ENCODE results near the gene B3GLCT. TPM values are rescaled to one million over a fixed set of nuclear protein-coding genes. Genes with fewer than 3 reads are reported as not detected.
A peak's percentile ranks its signal among the peaks of the same experiment; 100 is the strongest.

The B3GLCT gene
- total RNA-seq, 1 experiment from 2014 or later: 1.7 TPM

DNA sequence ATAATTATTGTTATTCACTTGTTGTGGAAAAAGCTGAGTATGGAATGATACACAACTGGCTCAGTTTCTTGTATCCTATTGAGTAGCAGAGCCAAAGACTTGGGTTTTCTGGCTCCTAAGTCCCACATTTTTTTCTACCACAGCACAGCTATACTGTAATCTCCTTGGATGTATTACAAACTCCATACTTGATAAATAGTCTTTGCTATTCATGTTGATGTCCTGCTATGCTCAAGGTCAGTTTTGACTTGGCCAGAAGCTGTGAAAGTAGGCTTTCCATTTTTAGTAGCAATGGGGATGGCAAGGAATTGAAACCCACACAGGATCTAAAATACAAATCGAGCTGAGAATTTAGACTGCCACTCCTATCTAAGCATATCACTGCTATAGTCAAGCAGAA, 79.1 kb downstream of the B3GLCT start:
- no peak for DNase-seq (ENCODE audit: unreplicated experiment)
- Mint-ChIP-seq H3K9me3 (ENCODE audit: unreplicated experiment) (peaks cover 8% of the 10 kb centered on the region), H3K27me3 (ENCODE audit: insufficient read depth, unreplicated experiment) (no peaks in the 10 kb centered on the region), H3K4me1 (ENCODE audit: insufficient read depth, unreplicated experiment) (no peaks in the 10 kb centered on the region), H3K4me3 (ENCODE audit: unreplicated experiment) (no peak overlapping the region), H3K36me3 (ENCODE audit: insufficient read depth, unreplicated experiment) (peaks cover 5% of the 10 kb centered on the region), H3K27ac (ENCODE audit: low read depth, unreplicated experiment) (no peak overlapping the region)
- CTCF ChIA-PET: no interaction called here
- POLR2A ChIA-PET: no interaction called here
- TF ChIP-seq, protein P1, sequence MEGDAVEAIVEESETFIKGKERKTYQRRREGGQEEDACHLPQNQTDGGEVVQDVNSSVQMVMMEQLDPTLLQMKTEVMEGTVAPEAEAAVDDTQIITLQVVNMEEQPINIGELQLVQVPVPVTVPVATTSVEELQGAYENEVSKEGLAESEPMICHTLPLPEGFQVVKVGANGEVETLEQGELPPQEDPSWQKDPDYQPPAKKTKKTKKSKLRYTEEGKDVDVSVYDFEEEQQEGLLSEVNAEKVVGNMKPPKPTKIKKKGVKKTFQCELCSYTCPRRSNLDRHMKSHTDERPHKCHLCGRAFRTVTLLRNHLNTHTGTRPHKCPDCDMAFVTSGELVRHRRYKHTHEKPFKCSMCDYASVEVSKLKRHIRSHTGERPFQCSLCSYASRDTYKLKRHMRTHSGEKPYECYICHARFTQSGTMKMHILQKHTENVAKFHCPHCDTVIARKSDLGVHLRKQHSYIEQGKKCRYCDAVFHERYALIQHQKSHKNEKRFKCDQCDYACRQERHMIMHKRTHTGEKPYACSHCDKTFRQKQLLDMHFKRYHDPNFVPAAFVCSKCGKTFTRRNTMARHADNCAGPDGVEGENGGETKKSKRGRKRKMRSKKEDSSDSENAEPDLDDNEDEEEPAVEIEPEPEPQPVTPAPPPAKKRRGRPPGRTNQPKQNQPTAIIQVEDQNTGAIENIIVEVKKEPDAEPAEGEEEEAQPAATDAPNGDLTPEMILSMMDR (IDR thresholded peaks at IDR 0.05; ENCODE audit: unreplicated experiment): no peak
- intact Hi-C loops (cut with micrococcal nuclease): no loop called here
- no TSS peak for BruUV-seq (replicated peaks)

DNA sequence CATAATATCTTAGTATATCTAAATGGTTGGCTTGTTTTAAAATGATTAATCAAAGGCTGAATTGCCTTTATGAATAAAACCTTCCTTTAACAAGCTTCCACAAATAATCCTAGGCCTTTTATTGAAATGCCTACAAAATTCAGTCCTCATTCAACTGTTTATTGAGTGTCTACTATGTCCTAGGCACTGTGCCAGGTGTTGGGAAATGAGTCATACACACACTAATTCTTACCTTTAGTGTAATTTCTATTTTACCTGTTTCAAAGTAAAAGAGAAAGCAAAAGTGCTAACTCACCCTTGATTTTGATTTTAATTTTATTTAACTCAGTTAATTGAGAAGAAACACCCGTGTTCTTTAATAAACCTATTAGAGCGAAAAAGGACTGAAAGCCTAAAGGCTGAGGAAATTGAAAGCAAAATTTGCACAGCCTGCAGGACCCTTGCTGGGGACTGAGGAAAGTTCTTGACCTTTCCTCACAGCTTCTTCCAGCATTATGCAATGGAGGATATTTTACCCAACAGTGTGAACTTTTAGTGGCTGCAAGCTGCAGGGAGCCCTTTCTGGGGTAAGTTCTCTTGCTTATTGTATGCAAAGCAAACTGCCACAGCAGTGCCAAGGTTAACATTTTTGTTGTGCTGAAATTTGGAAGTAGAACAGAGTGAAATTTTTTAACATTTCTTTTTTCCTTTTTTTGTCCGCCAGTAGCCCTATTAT, 83.1 kb downstream of the B3GLCT start:
- Mint-ChIP-seq H3K4me3 (ENCODE audit: unreplicated experiment) (no peak overlapping the region), H3K9me3 (ENCODE audit: unreplicated experiment) (peaks cover 8% of the 10 kb centered on the region), H3K36me3 (ENCODE audit: insufficient read depth, unreplicated experiment) (no peaks in the 10 kb centered on the region), H3K27me3 (ENCODE audit: insufficient read depth, unreplicated experiment) (no peaks in the 10 kb centered on the region), H3K27ac (ENCODE audit: low read depth, unreplicated experiment) (no peak overlapping the region), H3K4me1 (ENCODE audit: insufficient read depth, unreplicated experiment) (no peaks in the 10 kb centered on the region)
- POLR2A ChIA-PET: no interaction called here
- DNase-seq (ENCODE audit: unreplicated experiment): peak; percentile 54
- BruUV-seq (replicated peaks): no TSS peak
- TF ChIP-seq, protein P1 (IDR thresholded peaks at IDR 0.05; ENCODE audit: unreplicated experiment): no peak
- intact Hi-C loops (cut with micrococcal nuclease): no loop called here
- CTCF ChIA-PET: interaction anchor here (0.7 to 2.1 kb wide), 2 partner anchors 46 to 58 kb away, joined by 3 to 6 read pairs; no protein-coding TSS in a partner anchor

DNA sequence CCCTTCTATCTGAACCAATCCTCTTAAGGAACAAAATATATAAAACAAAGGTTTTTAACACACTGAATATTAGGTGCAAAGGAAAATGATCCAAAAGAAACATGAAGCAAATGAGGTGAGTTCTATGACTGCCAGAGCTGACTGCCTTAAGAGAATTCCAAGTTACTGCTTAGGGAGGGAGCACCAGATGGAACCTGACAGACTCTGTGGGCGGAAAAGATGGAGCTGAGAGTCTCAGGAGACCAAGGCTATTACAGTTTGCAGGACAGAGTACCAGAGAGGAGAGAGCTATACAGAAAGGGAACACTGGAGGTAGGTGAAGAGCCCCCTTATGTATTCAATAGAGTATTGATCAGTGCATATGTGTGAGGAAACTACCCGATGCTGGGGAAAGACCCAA, 87.2 kb downstream of the B3GLCT start:
- Mint-ChIP-seq H3K36me3 (ENCODE audit: insufficient read depth, unreplicated experiment) (peaks cover 7% of the 10 kb centered on the region), H3K27me3 (ENCODE audit: insufficient read depth, unreplicated experiment) (no peaks in the 10 kb centered on the region), H3K27ac (ENCODE audit: low read depth, unreplicated experiment) (no peak overlapping the region), H3K4me3 (ENCODE audit: unreplicated experiment) (no peak overlapping the region), H3K9me3 (ENCODE audit: unreplicated experiment) (no peaks in the 10 kb centered on the region), H3K4me1 (ENCODE audit: insufficient read depth, unreplicated experiment) (no peaks in the 10 kb centered on the region)
- DNase-seq (ENCODE audit: unreplicated experiment): no peak
- intact Hi-C loops (cut with micrococcal nuclease): no loop called here
- ChIA-PET POLR2A (no interaction called here), CTCF (no interaction called here)
- TF ChIP-seq, protein P1 (IDR thresholded peaks at IDR 0.05; ENCODE audit: unreplicated experiment): no peak
- BruUV-seq (replicated peaks): no TSS peak

DNA sequence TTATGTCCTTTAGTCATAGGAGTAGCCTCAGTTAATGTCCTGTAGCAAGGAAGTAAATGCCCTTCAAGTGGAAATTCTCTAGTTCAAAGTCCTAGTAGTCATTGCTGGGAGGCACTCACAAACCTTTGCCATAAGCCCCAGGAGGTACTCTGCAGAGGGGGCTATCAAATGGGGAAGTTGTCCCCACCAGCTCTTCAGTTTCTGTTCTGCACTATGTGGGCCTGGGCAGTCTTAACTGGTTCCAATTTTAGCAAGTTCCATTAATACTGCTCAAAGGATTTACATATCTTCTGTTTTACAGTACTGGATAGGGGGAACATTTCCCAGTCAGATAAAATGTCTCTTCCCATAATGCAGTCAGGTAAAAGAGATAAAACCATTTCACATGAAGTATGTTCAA, 101.3 kb downstream of the B3GLCT start:
- POLR2A ChIA-PET: no interaction called here
- no peaks in the 10 kb centered on the region for H3K36me3 Mint-ChIP-seq (ENCODE audit: insufficient read depth, unreplicated experiment)

More for the DNA sequence above, 101.3 kb downstream of the B3GLCT start:
- TF ChIP-seq, protein P1 (IDR thresholded peaks at IDR 0.05; ENCODE audit: unreplicated experiment): no peak
- no peak overlapping the region for H3K27ac Mint-ChIP-seq (ENCODE audit: low read depth, unreplicated experiment)
- H3K9me3 Mint-ChIP-seq (ENCODE audit: unreplicated experiment): no peaks in the 10 kb centered on the region
- DNase-seq (ENCODE audit: unreplicated experiment): no peak
- intact Hi-C loops (cut with micrococcal nuclease): no loop called here
- no TSS peak for BruUV-seq (replicated peaks)
- H3K4me1 Mint-ChIP-seq (ENCODE audit: insufficient read depth, unreplicated experiment): no peaks in the 10 kb centered on the region
- CTCF ChIA-PET: no interaction called here
- no peaks in the 10 kb centered on the region for H3K27me3 Mint-ChIP-seq (ENCODE audit: insufficient read depth, unreplicated experiment)
- H3K4me3 Mint-ChIP-seq (ENCODE audit: unreplicated experiment): no peak overlapping the region

All from MCF 10A (cell line).